ENCODE measurements around the gene ZNF669. TPM values are rescaled to one million over a fixed set of nuclear protein-coding genes. Genes with fewer than 3 reads are reported as not detected.
A peak's percentile ranks its signal among the peaks of the same experiment; 100 is the strongest.

ZNF669 gene
- total RNA-seq, 8 experiments from 2014 or later: 4.6 to 37.0 (median 19.7) TPM

GRCh38 chr1:247078258-247079140, 25.7 kb downstream of the ZNF669 start, which contains the start of gene ZNF670:
TSS of gene ZNF670 (minus strand) at chr1:247078811. CDS start at chr1:247078596, 215 bp downstream.
- peak; percentile 97 to 100 (median 100) for ATAC-seq (replicated peaks in 6 of 8)
- peaks cover 0 to 5% of the 10 kb centered on the region in 2 donors for H3K4me1 ChIP-seq (replicated peaks in 1 of 2)
- H3K27ac ChIP-seq: peak within 1 kb of the TSS; percentile 68 to 69
- 0 to 5% (median 1%) methylated on average over 1 to 20 of the region's 57 CpGs; no CpG with 5 or more reads in 1 of the 10 experiments for WGBS, 10 experiments
- in situ Hi-C loops (cut with MboI; ENCODE audit: low pct_unique_long_range_greater_than_20kb in 2 of 9, low sequenced_read_pairs in 9 of 9, unreplicated experiment in 9 of 9): no loop called here
- peak within 1 kb of the TSS; percentile 64 to 89 (median 72) for H3K4me3 ChIP-seq

DNA sequence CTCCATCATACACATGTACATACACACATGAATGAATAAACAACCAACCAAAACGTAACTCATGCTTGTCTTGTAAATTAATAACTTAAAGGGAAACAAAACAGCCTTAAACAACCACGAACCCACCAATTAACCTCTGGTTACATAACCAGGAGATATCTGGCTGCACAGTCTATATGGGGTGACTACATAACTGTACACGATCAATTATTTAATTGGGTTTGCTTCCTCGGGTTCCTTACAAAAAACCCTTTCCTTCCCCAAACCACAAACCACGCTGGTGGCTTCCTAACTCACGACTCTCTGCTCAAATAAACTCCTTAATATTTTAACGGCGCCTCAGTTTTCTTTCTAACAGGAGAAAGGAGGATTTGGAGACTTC, 26.3 kb downstream of the ZNF669 start:
- in situ Hi-C loops (cut with MboI; ENCODE audit: low pct_unique_long_range_greater_than_20kb in 2 of 9, low sequenced_read_pairs in 9 of 9, unreplicated experiment in 9 of 9): no loop called here
- 0 to 2% (median 0%) methylated on average over 1 to 8 of the region's 8 CpGs for WGBS, 10 experiments
- Histone ChIP-seq H3K4me3 (peak overlapping the region; percentile 64 to 89 (median 72)), H3K27ac (peak overlapping the region; percentile 68 to 69), H3K4me1 (replicated peaks in 1 of 2) (peaks cover 0 to 5% of the 10 kb centered on the region in 2 donors)
- peak in 2 of 8 experiments; percentile 2 to 3 for ATAC-seq (replicated peaks in 6 of 8)

DNA sequence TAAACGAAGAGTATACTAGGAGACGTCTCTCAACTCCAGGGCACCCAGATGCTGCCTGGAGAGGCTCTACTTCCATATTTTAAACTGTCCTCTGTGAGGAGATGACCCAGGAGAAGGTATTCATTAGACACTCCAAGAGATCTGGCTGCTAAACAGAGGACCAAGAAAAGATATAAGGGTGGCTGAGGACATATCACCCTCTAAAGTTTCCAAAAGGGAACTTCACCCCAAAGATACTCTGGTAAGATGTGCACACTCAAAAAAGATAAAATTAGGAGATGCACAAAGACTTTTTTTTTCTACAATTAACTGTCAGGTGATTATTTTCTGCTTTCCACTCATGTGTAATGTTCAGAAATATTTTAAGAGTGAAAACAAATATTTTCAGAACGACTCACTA, 26.9 kb downstream of the ZNF669 start:
- WGBS, 10 experiments: 17 to 83% (median 60%) methylated on average over 1 to 3 of the region's 3 CpGs; no CpG with 5 or more reads in 1 of the 10 experiments
- ATAC-seq (replicated peaks in 6 of 8): no peak
- in situ Hi-C loops (cut with MboI; ENCODE audit: low pct_unique_long_range_greater_than_20kb in 2 of 9, low sequenced_read_pairs in 9 of 9, unreplicated experiment in 9 of 9): no loop called here
- Histone ChIP-seq H3K4me1 (replicated peaks in 1 of 2) (peaks cover 0 to 5% of the 10 kb centered on the region in 2 donors), H3K27ac (no peak overlapping the region), H3K4me3 (peak overlapping the region; percentile 64 to 89 (median 72))

- WGBS, 10 experiments: 57 to 100% (median 80%) methylated on average over 1 to 3 of the region's 3 CpGs
- in situ Hi-C loops (cut with MboI; ENCODE audit: low pct_unique_long_range_greater_than_20kb in 2 of 9, low sequenced_read_pairs in 9 of 9, unreplicated experiment in 9 of 9): loop anchor here in 1 of 9 experiments (25.0 kb wide), 1 partner anchor 108 kb away; no protein-coding TSS in a partner anchor
- no peak overlapping the region for H3K4me3 ChIP-seq
- H3K27ac ChIP-seq: no peak overlapping the region
- ATAC-seq (replicated peaks in 6 of 8): no peak
- H3K4me1 ChIP-seq (replicated peaks in 1 of 2): no peaks in the 10 kb centered on the region
Observed at GRCh38 chr1:247070645-247071044, 33.5 kb downstream of the ZNF669 start.

GRCh38 chr1:247064304-247064703, 39.9 kb downstream of the ZNF669 start:
- Histone ChIP-seq H3K4me3 (no peak overlapping the region), H3K27ac (no peak overlapping the region), H3K4me1 (replicated peaks in 1 of 2) (no peaks in the 10 kb centered on the region)
- in situ Hi-C loops (cut with MboI; ENCODE audit: low pct_unique_long_range_greater_than_20kb in 2 of 9, low sequenced_read_pairs in 9 of 9, unreplicated experiment in 9 of 9): loop anchor here in 1 of 9 experiments (25.0 kb wide), 1 partner anchor 102 kb away; no protein-coding TSS in a partner anchor
- 96 to 100% (median 100%) methylated on average over 1 to 3 of the region's 3 CpGs; no CpG with 5 or more reads in 3 of the 10 experiments for WGBS, 10 experiments
- no peak for ATAC-seq (replicated peaks in 6 of 8)

DNA sequence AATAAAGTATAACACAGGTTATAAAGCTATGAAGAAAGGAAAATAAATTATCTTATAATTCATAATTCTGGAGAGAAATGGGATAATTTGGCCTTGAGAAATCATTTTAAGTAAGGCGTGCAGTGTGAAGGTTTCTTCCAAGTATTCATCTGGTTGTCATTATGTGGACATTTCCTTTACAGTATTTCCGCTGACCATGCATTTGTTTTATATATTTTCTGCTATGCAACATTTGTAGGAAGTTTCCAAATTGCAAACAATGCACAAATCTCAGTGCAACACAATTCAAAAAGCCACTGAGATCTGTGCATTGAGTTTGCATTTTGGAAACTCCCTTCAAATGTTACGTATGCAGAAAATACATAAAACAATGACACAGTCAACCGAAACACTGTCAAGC, 43.4 kb downstream of the ZNF669 start:
- in situ Hi-C loops (cut with MboI; ENCODE audit: low pct_unique_long_range_greater_than_20kb in 2 of 9, low sequenced_read_pairs in 9 of 9, unreplicated experiment in 9 of 9): loop anchor here in 1 of 9 experiments (25.0 kb wide), 1 partner anchor 98 kb away; no protein-coding TSS in a partner anchor
- H3K4me3 ChIP-seq: no peak overlapping the region
- 35 to 100% (median 91%) methylated on average over 1 to 4 of the region's 4 CpGs for whole genome bisulfite sequencing, 10 experiments
- H3K4me1 ChIP-seq (replicated peaks in 1 of 2): no peaks in the 10 kb centered on the region
- H3K27ac ChIP-seq: no peak overlapping the region
- no peak for ATAC-seq (replicated peaks in 6 of 8)

GRCh38 chr1:247056071-247056470, 48.1 kb downstream of the ZNF669 start:
- 69 to 100% (median 96%) methylated on average over 1 to 2 of the region's 2 CpGs for WGBS, 10 experiments

DNA sequence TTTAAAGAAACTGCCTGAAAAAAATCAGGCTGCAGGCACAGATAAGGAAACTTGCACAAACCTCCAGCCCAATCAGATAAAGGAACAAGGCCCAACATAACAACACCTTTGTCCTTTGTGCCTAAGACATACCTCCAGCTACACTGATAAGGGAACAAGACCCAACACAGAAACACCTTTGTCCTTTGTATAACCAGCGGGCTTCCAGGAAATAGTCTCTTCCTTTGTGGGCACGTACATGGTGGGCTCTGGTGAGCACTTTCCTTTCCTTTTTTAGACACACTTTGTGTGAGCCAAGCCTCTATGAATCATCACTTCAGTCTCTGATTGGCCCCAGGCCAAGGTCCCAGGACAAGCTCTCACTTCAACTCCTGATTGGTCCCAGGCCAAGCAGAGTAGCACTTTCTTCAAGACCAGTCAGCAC, 49.2 kb downstream of the ZNF669 start:
- no peak overlapping the region for H3K27ac ChIP-seq
- in situ Hi-C loops (cut with MboI; ENCODE audit: low pct_unique_long_range_greater_than_20kb in 2 of 9, low sequenced_read_pairs in 9 of 9, unreplicated experiment in 9 of 9): loop anchor here in 1 of 9 experiments (25.0 kb wide), 1 partner anchor 93 kb away; no protein-coding TSS in a partner anchor
- no peak for ATAC-seq (replicated peaks in 6 of 8)
- WGBS, 10 experiments: 25 to 80% (median 60%) methylated on average over 1 to 2 of the region's 2 CpGs; no CpG with 5 or more reads in 2 of the 10 experiments
- no peaks in the 10 kb centered on the region for H3K4me1 ChIP-seq (replicated peaks in 1 of 2)
- no peak overlapping the region for H3K4me3 ChIP-seq

More at GRCh38 chr1:247056071-247056470, 48.1 kb downstream of the ZNF669 start:
- no peak overlapping the region for H3K27ac ChIP-seq
- ATAC-seq (replicated peaks in 6 of 8): no peak
- no peaks in the 10 kb centered on the region for H3K4me1 ChIP-seq (replicated peaks in 1 of 2)
- no peak overlapping the region for H3K4me3 ChIP-seq
- in situ Hi-C loops (cut with MboI; ENCODE audit: low pct_unique_long_range_greater_than_20kb in 2 of 9, low sequenced_read_pairs in 9 of 9, unreplicated experiment in 9 of 9): loop anchor here in 1 of 9 experiments (25.0 kb wide), 1 partner anchor 94 kb away; no protein-coding TSS in a partner anchor

Other genes starting within 250 kb of the ZNF669 start
- gene AHCTF1, start 172.4 kb downstream of the ZNF669 start, total RNA-seq: 10 to 100 TPM; 25.6 to 50.4 (median 32.5) TPM
- gene ZNF695, start 96.3 kb downstream of the ZNF669 start, total RNA-seq: 10 to 100 TPM in 1 of 8 experiments, 1 to 10 TPM in 5, under 1 TPM in 1, not detected in 1; 0.86 to 12.5 (median 4.9) TPM
- 10 to 100 TPM in 4 of 8 experiments, 1 to 10 TPM in 4; 1.7 to 15.2 (median 8.6) TPM for gene ZNF670, start 25.5 kb downstream of the ZNF669 start, total RNA-seq
- gene ZNF124, start 67.7 kb upstream of the ZNF669 start, total RNA-seq: 100 to 1,000 TPM in 4 of 8 experiments, 10 to 100 TPM in 4; 21.5 to 160 (median 73.3) TPM
- gene VN1R5, start 151.7 kb upstream of the ZNF669 start, total RNA-seq: under 1 TPM in 6 of 8 experiments, not detected in 2; 0.16 to 0.52 (median 0.27) TPM
- gene ZNF496, start 227.5 kb upstream of the ZNF669 start, total RNA-seq: 10 to 100 TPM in 7 of 8 experiments, 1 to 10 TPM in 1; 7.1 to 44.4 (median 31.4) TPM

Measured in motor neuron (in vitro differentiated cells).